ENCODE results near the gene CABP7. TPM values are rescaled to one million over a fixed set of nuclear protein-coding genes. Genes with fewer than 3 reads are reported as not detected.
A peak's percentile ranks its signal among the peaks of the same experiment; 100 is the strongest.

CABP7 gene
- total RNA-seq, 1 experiment from 2014 or later: not detected

DNA sequence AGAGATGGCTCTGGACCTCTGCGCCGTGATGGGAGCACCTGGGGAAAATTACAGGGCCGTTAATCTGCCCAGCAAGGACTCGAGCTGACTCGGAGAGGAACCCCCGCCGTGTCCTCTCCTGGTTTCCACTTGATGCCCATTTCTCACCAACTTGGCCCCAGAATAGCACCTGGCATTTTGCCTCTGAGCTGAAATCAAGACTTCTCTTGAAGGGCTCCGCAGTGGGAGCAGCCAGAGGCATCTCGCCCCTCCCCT is 19.0 kb upstream of the CABP7 start:
- Histone ChIP-seq H3K36me3 (ENCODE audit: control insufficient read depth in 1 of 2, insufficient read depth in 2 of 2, low read length in 2 of 2) (no peaks in the 10 kb centered on the region), H3K9me2 (ENCODE audit: insufficient read depth) (no peaks in the 10 kb centered on the region), H3K9ac (ENCODE audit: low read length) (no peak overlapping the region), H3K4me1 (ENCODE audit: control insufficient read depth in 1 of 2, insufficient read depth in 2 of 2, low read length in 2 of 2) (peaks cover 36 to 41% of the 10 kb centered on the region in 2 experiments), H4K20me1 (ENCODE audit: insufficient read depth) (no peaks in the 10 kb centered on the region), H3K4me2 (ENCODE audit: low read length) (peak overlapping the region; percentile 61), H3K27ac (ENCODE audit: low read depth, low read length) (peak overlapping the region; percentile 38), H2AFZ (ENCODE audit: low read depth, low read length, poor library complexity, severe bottlenecking) (no peak overlapping the region), H3K27me3 (ENCODE audit: insufficient read depth, low read length) (no peaks in the 10 kb centered on the region), H3K9me3 (ENCODE audit: control insufficient read depth in 1 of 2, insufficient read depth in 1 of 2, low read depth in 1 of 2, low read length in 2 of 2) (no peaks in the 10 kb centered on the region), H3K4me3 (replicated peaks in 1 of 2; ENCODE audit: low read depth in 1 of 2, low read length in 2 of 2) (no peak overlapping the region), H3K79me2 (ENCODE audit: insufficient read depth, low read length) (no peaks in the 10 kb centered on the region)
- ATAC-seq: no peak
- ChIA-PET POLR2A (interaction anchor here (1.7 kb wide), 1 partner anchor 388 kb away, joined by 4 read pairs; no protein-coding TSS in a partner anchor), CTCF (interaction anchor here (0.7 to 3.1 kb wide), 9 partner anchors 9 to 587 kb away, joined by 3 to 29 read pairs (median 4); no protein-coding TSS in a partner anchor), RAD21 (ENCODE audit: low non-redundant PET in 1 of 2, low total read pairs in 2 of 2, uncharacterized antibody in 2 of 2, unreplicated experiment in 2 of 2) (interaction anchor here (0.6 to 1.0 kb wide), 5 partner anchors 11 to 388 kb away, joined by 3 to 6 read pairs (median 4); partner anchors contain the start of genes UQCR10 (in 1 of the 2) and ZMAT5 (in 1 of the 2))
- intact Hi-C loops (cut with micrococcal nuclease): loop anchor here (1.0 kb wide), 2 partner anchors 304 to 388 kb away; no protein-coding TSS in a partner anchor
- TF ChIP-seq SIN3A (IDR thresholded peaks at IDR 0.05; ENCODE audit: low read depth) (no peak), POLR2A (IDR thresholded peaks at IDR 0.05; ENCODE audit: borderline replicate concordance, extremely low read depth, insufficient read depth, insufficient read length) (no peak), ZNF274 (IDR thresholded peaks at IDR 0.05; ENCODE audit: low read depth, low read length) (no peak), POLR2AphosphoS5 (IDR thresholded peaks at IDR 0.05; ENCODE audit: low read depth, low read length) (no peak), FOSL1 (IDR thresholded peaks at IDR 0.05; ENCODE audit: low read depth) (no peak), EGR1 (IDR thresholded peaks at IDR 0.05; ENCODE audit: low read depth) (no peak), CBX3 (IDR thresholded peaks at IDR 0.05; ENCODE audit: low read depth) (no peak), YY1 (IDR thresholded peaks at IDR 0.05; ENCODE audit: extremely low read depth, insufficient replicate concordance, low read depth, low read length) (no peak), TCF7L2 (IDR thresholded peaks at IDR 0.05; ENCODE audit: borderline replicate concordance, extremely low read depth, insufficient read depth, insufficient read length) (no peak), ELF1 (IDR thresholded peaks at IDR 0.05; ENCODE audit: borderline replicate concordance, low read depth) (no peak), CEBPB (IDR thresholded peaks at IDR 0.05; ENCODE audit: low read depth) (no peak), ZFX (IDR thresholded peaks at IDR 0.05) (no peak), JUND (IDR thresholded peaks at IDR 0.05) (no peak), SP1 (IDR thresholded peaks at IDR 0.05; ENCODE audit: low read depth) (no peak), EZH2phosphoT487 (IDR thresholded peaks at IDR 0.05; ENCODE audit: borderline replicate concordance) (no peak)
- TF ChIP-seq, protein P1, sequence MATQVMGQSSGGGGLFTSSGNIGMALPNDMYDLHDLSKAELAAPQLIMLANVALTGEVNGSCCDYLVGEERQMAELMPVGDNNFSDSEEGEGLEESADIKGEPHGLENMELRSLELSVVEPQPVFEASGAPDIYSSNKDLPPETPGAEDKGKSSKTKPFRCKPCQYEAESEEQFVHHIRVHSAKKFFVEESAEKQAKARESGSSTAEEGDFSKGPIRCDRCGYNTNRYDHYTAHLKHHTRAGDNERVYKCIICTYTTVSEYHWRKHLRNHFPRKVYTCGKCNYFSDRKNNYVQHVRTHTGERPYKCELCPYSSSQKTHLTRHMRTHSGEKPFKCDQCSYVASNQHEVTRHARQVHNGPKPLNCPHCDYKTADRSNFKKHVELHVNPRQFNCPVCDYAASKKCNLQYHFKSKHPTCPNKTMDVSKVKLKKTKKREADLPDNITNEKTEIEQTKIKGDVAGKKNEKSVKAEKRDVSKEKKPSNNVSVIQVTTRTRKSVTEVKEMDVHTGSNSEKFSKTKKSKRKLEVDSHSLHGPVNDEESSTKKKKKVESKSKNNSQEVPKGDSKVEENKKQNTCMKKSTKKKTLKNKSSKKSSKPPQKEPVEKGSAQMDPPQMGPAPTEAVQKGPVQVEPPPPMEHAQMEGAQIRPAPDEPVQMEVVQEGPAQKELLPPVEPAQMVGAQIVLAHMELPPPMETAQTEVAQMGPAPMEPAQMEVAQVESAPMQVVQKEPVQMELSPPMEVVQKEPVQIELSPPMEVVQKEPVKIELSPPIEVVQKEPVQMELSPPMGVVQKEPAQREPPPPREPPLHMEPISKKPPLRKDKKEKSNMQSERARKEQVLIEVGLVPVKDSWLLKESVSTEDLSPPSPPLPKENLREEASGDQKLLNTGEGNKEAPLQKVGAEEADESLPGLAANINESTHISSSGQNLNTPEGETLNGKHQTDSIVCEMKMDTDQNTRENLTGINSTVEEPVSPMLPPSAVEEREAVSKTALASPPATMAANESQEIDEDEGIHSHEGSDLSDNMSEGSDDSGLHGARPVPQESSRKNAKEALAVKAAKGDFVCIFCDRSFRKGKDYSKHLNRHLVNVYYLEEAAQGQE (IDR thresholded peaks at IDR 0.05; ENCODE audit: low read depth): no peak
- TF ChIP-seq, protein P2, sequence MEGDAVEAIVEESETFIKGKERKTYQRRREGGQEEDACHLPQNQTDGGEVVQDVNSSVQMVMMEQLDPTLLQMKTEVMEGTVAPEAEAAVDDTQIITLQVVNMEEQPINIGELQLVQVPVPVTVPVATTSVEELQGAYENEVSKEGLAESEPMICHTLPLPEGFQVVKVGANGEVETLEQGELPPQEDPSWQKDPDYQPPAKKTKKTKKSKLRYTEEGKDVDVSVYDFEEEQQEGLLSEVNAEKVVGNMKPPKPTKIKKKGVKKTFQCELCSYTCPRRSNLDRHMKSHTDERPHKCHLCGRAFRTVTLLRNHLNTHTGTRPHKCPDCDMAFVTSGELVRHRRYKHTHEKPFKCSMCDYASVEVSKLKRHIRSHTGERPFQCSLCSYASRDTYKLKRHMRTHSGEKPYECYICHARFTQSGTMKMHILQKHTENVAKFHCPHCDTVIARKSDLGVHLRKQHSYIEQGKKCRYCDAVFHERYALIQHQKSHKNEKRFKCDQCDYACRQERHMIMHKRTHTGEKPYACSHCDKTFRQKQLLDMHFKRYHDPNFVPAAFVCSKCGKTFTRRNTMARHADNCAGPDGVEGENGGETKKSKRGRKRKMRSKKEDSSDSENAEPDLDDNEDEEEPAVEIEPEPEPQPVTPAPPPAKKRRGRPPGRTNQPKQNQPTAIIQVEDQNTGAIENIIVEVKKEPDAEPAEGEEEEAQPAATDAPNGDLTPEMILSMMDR (IDR thresholded peaks at IDR 0.05 in 2 of 3, conservative IDR thresholded peaks at IDR 0.05 in 1 of 3; ENCODE audit: borderline replicate concordance in 1 of 3, insufficient read depth in 1 of 3, low read depth in 2 of 3, low read length in 2 of 3): no peak
- TF ChIP-seq, protein P3, sequence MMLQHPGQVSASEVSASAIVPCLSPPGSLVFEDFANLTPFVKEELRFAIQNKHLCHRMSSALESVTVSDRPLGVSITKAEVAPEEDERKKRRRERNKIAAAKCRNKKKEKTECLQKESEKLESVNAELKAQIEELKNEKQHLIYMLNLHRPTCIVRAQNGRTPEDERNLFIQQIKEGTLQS (IDR thresholded peaks at IDR 0.05): no peak
- DNase-seq (ENCODE audit: low read depth, low spot score): no peak
- BruUV-seq (replicated peaks): no TSS peak
